Keratinocyte (primary cell): Measurements from ENCODE around the gene GPR37.

ENCODE experiments used
- CTCF ChIP-seq, 3 experiments: IDR thresholded peaks in 1 of 3; conservative IDR thresholded peaks in 1 of 3; optimal IDR thresholded peaks in 1 of 3; 2 replicates in 2 of 3; 3 replicates in 1 of 3; pipeline versions ENCODE3 to v1.5.1; 2011; ENCODE audit warnings: low read length in 3 of 3, mild to moderate bottlenecking in 3 of 3, moderate library complexity in 2 of 3, control low read depth in 1 of 3, inconsistent platforms in 1 of 3; ENCODE audit not compliant: insufficient read depth in 2 of 3; ENCODE audit errors: extremely low read depth in 1 of 3
- EZH2 ChIP-seq: IDR thresholded peaks from one replicate; pipeline ENCODE4 v1.6.1; 2012; ENCODE audit warnings: inconsistent platforms, mild to moderate bottlenecking, low read length, moderate library complexity

GRCh38 chr7:124751027-124751426 is 14.6 kb downstream of the GPR37 start:
- TF ChIP-seq CTCF (optimal IDR thresholded peaks at IDR 0.05 in 1 of 3, IDR thresholded peaks at IDR 0.05 in 1 of 3, conservative IDR thresholded peaks at IDR 0.05 in 1 of 3; ENCODE audit: extremely low read depth in 1 of 3, insufficient read depth in 2 of 3, low read length in 3 of 3) (no peak), EZH2 (no peak)
